Peyer's patch (tissue), 4 donors: ENCODE results near the gene SGF29. TPM values are rescaled to one million over a fixed set of nuclear protein-coding genes. Genes with fewer than 3 reads are reported as not detected.
"Not testable (repeated sequence)": the region's sequence is repeated elsewhere in the genome, so short reads cannot be mapped to it uniquely, and the experiment has no call there.

ENCODE experiments used
- DNase-seq, 3 donors: peaks; one replicate each; pipeline ENCODE4 v3.0.0-alpha.2; 2017 to 2019
- H3K27ac ChIP-seq, 4 donors: fragments of 200-600 bp; sonication (generic); one replicate each; pipeline ENCODE4 v1.5.1; 2016 to 2019
- H3K27me3 ChIP-seq, 2 donors: fragments of 200-600 bp; sonication (generic); one replicate each; pipeline ENCODE4 v1.5.1; 2019
- H3K36me3 ChIP-seq, 3 donors: fragments of 200-600 bp; sonication (generic); one replicate each; pipeline ENCODE4 v1.5.1; 2016 to 2019
- H3K4me1 ChIP-seq, 4 donors: fragments of 200-600 bp; sonication (generic); one replicate each; pipeline ENCODE4 v1.5.1; 2016 to 2019
- H3K4me3 ChIP-seq, 4 donors: fragments of 200-600 bp; sonication (generic); 1 replicate in 3 of 4; 2 replicates in 1 of 4; pipeline ENCODE4 v1.5.1; 2016 to 2019; ENCODE audit warnings: mild to moderate bottlenecking in 1 of 4
- H3K9me3 ChIP-seq, 4 donors: fragments of 200-600 bp; sonication (generic); one replicate each; pipeline ENCODE4 v1.5.1; 2016 to 2019; ENCODE audit warnings: mild to moderate bottlenecking in 1 of 4
- POLR2A ChIP-seq, 2 donors: fragments of 450-650 bp; IDR thresholded peaks; one replicate each; pipeline ENCODE4 v1.5.1; 2017; ENCODE audit warnings: antibody characterized with exemption in 2 of 2, mild to moderate bottlenecking in 2 of 2, moderate library complexity in 2 of 2
- total RNA-seq, 4 donors: library from RNA; depleted of rRNA; stranded (reverse); fragments of >200 nt; gene quantifications; one replicate each; pipeline ENCODE4 v1.1.0, GENCODE V29; 2016
- TF ChIP-seq, protein P1 (sequence below), 6 experiments: fragments of 450-650 bp in 4 of 6; fragments of 200-600 bp in 2 of 6; sonication (generic) in 1 of 6; IDR thresholded peaks; one replicate each; pipeline ENCODE4 v1.5.1; 2017 to 2019; ENCODE audit warnings: antibody characterized with exemption in 6 of 6, mild to moderate bottlenecking in 3 of 6, moderate library complexity in 1 of 6

The SGF29 gene
- total RNA-seq, 4 donors from 2014 or later = 27.3 to 117 (median 45.6) TPM

DNA sequence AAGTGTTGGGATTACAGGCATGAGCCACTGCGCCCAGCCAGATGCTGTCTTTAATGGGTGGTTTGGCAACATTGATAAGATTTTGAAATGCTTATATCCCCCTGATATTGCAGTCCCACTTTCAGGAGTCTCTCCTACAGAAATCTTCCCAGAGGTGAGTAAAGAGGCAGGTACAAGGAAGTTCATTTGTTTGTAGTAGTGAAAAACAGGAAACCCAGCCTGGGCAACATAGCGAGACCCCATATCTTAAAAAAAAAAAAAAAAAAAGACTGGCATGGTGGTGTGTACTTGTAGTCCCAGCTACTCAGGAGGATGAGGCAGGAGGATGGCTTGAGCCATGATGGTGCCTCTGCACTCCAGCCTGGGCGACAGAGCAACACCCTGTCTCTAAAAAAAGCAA lies 8.7 kb upstream of the SGF29 start:
- TF ChIP-seq, protein P1, sequence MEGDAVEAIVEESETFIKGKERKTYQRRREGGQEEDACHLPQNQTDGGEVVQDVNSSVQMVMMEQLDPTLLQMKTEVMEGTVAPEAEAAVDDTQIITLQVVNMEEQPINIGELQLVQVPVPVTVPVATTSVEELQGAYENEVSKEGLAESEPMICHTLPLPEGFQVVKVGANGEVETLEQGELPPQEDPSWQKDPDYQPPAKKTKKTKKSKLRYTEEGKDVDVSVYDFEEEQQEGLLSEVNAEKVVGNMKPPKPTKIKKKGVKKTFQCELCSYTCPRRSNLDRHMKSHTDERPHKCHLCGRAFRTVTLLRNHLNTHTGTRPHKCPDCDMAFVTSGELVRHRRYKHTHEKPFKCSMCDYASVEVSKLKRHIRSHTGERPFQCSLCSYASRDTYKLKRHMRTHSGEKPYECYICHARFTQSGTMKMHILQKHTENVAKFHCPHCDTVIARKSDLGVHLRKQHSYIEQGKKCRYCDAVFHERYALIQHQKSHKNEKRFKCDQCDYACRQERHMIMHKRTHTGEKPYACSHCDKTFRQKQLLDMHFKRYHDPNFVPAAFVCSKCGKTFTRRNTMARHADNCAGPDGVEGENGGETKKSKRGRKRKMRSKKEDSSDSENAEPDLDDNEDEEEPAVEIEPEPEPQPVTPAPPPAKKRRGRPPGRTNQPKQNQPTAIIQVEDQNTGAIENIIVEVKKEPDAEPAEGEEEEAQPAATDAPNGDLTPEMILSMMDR (IDR thresholded peaks at IDR 0.05) = no peak
- TF ChIP-seq POLR2A (IDR thresholded peaks at IDR 0.05) = no peak
- peaks cover 0 to 15% (median 2%) of the 10 kb centered on the region in 4 donors for H3K4me1 ChIP-seq

DNA sequence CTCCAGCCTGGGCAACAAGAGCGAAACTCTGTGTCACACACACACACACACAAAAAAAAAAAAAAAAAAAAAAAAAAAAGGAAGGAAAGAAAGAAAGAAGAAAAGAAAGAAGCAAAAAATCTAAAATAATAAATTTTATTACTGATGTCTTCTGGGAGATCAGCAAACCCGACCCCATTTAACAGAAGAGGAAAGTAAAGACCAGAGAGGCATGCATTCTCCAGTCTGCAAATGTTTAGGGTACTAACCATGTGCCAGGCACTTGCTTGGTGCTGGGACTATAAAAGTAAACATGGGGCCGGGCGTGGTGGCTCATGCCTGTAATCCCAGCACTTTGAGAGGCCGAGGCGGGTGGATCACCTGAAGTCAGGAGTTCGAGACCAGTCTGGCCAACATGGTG lies 7.8 kb upstream of the SGF29 start:
- not testable (repeated sequence) for H3K27ac ChIP-seq, H3K9me3 ChIP-seq, H3K27me3 ChIP-seq, H3K36me3 ChIP-seq, H3K4me3 ChIP-seq, DNase-seq
- peaks cover 0 to 15% (median 2%) of the 10 kb centered on the region in 4 donors for H3K4me1 ChIP-seq

More for the DNA sequence above, 8.7 kb upstream of the SGF29 start:
- H3K4me3 ChIP-seq = no peak overlapping the region
- no peak for DNase-seq
- H3K27me3 ChIP-seq = no peaks in the 10 kb centered on the region
- no peak overlapping the region for H3K27ac ChIP-seq
- H3K36me3 ChIP-seq = no peaks in the 10 kb centered on the region
- H3K9me3 ChIP-seq = no peaks in the 10 kb centered on the region

DNA sequence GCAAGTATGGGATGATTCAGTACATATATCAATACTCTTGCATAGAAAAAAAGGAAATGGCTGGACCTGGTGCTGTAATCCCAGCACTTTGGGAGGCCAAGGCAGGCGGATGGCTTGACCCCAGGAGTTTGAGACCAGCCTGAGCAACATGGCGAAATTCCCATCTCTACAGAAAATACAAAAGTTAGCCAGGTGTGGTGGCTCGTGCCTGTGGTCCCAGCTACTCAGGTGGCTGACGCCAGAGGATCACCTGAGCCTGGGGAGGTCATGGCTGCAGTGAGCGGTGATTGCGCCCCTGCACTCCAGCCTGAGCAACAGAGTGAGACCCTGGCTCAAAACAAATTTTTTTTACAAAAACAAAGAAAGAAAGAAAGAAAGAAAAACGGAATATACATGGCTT lies 7.1 kb upstream of the SGF29 start:
- no peak for DNase-seq
- H3K4me3 ChIP-seq = no peak overlapping the region
- H3K36me3 ChIP-seq = no peaks in the 10 kb centered on the region
- H3K4me1 ChIP-seq = peaks cover 0 to 14% (median 2%) of the 10 kb centered on the region in 4 donors
- H3K27ac ChIP-seq = no peak overlapping the region
- TF ChIP-seq, protein P1 (IDR thresholded peaks at IDR 0.05) = no peak
- TF ChIP-seq POLR2A (IDR thresholded peaks at IDR 0.05) = no peak
- H3K9me3 ChIP-seq = no peaks in the 10 kb centered on the region
- no peaks in the 10 kb centered on the region for H3K27me3 ChIP-seq

DNA sequence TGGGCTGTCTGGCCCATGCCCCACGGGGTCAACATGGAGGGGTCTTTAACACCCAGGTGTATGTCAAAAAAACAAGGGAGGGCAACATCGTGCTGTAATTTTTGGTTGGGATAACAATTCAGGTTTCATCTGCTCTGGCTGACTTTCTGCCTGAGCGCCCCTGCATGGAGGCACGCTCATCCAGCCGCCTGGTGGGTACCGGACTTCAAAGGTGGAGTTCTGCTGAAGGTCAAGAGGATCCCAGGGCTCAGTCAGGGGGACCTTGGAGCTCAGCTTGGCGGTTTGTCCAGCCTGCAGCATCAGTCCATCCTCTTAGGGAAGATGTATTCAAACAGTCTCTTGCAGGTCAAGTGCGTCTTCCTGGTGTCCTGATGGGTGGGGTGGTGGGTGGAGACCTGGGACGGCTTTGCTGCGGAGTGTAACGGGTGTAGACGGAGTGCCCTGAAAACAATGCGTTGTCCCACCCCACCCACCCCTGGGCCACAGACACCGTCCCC lies 5.4 kb upstream of the SGF29 start:
- H3K27ac ChIP-seq = no peak overlapping the region
- H3K4me1 ChIP-seq = peaks cover 0 to 8% (median 0%) of the 10 kb centered on the region in 4 donors
- no peaks in the 10 kb centered on the region for H3K9me3 ChIP-seq
- TF ChIP-seq, protein P1 (IDR thresholded peaks at IDR 0.05) = no peak
- no peak for TF ChIP-seq POLR2A (IDR thresholded peaks at IDR 0.05)
- no peak for DNase-seq
- H3K4me3 ChIP-seq = no peak overlapping the region
- no peaks in the 10 kb centered on the region for H3K27me3 ChIP-seq
- no peaks in the 10 kb centered on the region for H3K36me3 ChIP-seq

DNA sequence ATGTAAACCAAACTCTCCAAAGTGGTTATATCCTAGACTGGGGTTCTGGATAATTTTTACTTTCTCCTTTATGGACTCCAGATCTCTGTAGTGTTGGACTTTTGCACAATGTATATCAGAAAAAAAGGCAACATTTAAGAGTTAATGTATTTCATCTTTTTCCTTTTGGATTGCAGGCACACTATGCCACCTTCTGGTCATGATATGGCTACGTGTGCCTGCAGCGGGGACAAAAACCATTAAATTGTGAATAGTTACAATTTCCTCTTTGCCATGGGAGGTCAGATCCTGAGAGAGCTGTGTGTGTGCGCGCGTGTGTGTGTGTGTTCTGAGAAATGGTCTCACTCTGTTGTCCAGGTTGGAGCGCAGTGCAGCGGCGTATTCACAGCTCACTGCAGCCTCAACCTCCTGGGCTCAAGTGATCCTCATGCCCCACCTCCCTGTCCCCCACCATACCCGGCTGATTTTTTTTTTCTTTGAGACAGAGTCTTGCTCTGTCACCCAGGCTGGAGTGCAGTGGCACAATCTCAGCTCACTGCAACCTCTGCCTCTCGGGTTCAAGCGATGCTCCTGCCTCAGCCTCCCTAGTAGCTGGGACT lies 4.3 kb upstream of the SGF29 start:
- no peaks in the 10 kb centered on the region for H3K27me3 ChIP-seq
- no peaks in the 10 kb centered on the region for H3K36me3 ChIP-seq
- H3K9me3 ChIP-seq = no peaks in the 10 kb centered on the region
- peaks cover 0 to 11% (median under 1%) of the 10 kb centered on the region in 4 donors for H3K4me1 ChIP-seq
- DNase-seq = no peak
- TF ChIP-seq, protein P1 (IDR thresholded peaks at IDR 0.05) = peak in 5 of 6 experiments; percentile 5 to 82 (median 81)
- TF ChIP-seq POLR2A (IDR thresholded peaks at IDR 0.05) = no peak
- H3K27ac ChIP-seq = no peak overlapping the region
- H3K4me3 ChIP-seq = no peak overlapping the region

DNA sequence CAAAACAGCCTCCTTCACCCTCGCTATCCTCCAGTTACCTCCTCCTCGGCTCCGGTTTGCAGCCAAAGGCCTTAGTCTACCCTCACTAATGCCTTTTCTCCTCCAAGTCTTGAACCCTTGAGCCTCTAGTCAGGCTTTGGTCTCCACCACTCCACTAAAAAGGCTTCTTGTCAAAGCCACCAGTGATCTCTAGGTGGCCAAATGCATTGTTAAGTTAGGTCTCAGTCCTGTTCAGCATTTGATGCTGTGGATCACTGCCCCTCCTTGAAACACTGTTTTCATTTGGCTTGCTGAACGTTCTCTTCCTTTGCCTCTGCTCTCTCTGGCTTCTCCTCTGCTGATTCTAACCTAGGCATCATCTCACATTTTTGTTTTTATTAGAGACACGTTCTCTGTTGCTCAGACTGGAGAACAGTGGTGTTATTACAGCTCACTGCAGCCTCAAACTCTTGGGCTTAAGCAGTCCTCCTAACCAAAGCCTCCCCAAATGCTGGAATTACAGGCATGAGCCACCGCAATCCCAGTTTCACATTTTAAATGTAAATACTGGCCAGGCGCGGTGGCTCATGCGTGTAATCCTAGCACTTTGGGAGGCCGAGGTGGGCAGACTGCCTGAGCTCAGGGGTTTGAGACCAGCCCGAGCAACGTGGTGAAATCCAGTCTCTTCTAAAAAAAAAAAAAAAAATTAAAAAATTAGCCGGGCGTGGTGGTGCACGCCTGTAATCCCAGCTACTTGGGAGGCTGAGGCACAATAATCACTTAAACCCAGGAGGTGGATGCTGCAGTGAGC lies 1.1 kb downstream of the SGF29 start:
- Histone ChIP-seq H3K9me3 (no peaks in the 10 kb centered on the region), H3K27me3 (no peaks in the 10 kb centered on the region), H3K4me3 (peak overlapping the region; percentile 65 to 78 (median 72)), H3K36me3 (peaks cover 0 to 17% (median 0%) of the 10 kb centered on the region in 3 donors), H3K4me1 (peaks cover 0 to 14% (median 2%) of the 10 kb centered on the region in 4 donors), H3K27ac (peak overlapping the region in 3 of 4 donors; percentile 96 to 97 (median 96))
- DNase-seq = no peak
- TF ChIP-seq POLR2A (IDR thresholded peaks at IDR 0.05) = no peak
- TF ChIP-seq, protein P1 (IDR thresholded peaks at IDR 0.05) = no peak
